Prostate gland (tissue), 2 donors: ENCODE results near the gene TRPC4. TPM values are rescaled to one million over a fixed set of nuclear protein-coding genes. Genes with fewer than 3 reads are reported as not detected.
A peak's percentile ranks its signal among the peaks of the same experiment; 100 is the strongest.

Experiments used
- DNase-seq: peaks from one replicate; pipeline ENCODE4 v3.0.0-alpha.2; 2019; ENCODE audit warnings: low spot score
- H3K27ac ChIP-seq, 2 donors: fragments of 200-600 bp; sonication (generic); 2 replicates each; pipeline ENCODE4 v1.5.1; 2017 to 2019
- H3K27me3 ChIP-seq: fragments of 200-600 bp; sonication (generic); replicated peaks from 2 replicates; pipeline ENCODE4 v1.5.1; 2019; ENCODE audit not compliant: insufficient read depth
- H3K36me3 ChIP-seq, 2 donors: fragments of 200-600 bp; sonication (generic); 1 replicate in 1 of 2; 2 replicates in 1 of 2; pipeline versions ENCODE4 v1.5.1 to v1.8.1; 2017 to 2019
- H3K4me1 ChIP-seq: fragments of 200-600 bp; sonication (generic); replicated peaks from 2 replicates; pipeline ENCODE4 v1.5.1; 2019
- H3K4me3 ChIP-seq, 2 donors: fragments of 200-600 bp; sonication (generic); 2 replicates each; pipeline ENCODE4 v1.5.1; 2017 to 2019
- H3K9me3 ChIP-seq: fragments of 200-600 bp; sonication (generic); 2 replicates; pipeline ENCODE4 v1.5.1; 2017
- CTCF ChIP-seq, 4 experiments: fragments of 200-600 bp in 2 of 4; fragments of 450-650 bp in 2 of 4; sonication (generic) in 2 of 4; IDR thresholded peaks; 1 replicate in 3 of 4; 2 replicates in 1 of 4; pipeline ENCODE4 v1.5.1; 2016 to 2019; ENCODE audit warnings: antibody characterized with exemption in 4 of 4, mild to moderate bottlenecking in 2 of 4, moderate library complexity in 2 of 4
- POLR2A ChIP-seq: fragments of 450-650 bp; IDR thresholded peaks from one replicate; pipeline ENCODE4 v1.6.1; 2016; ENCODE audit warnings: antibody characterized with exemption, mild to moderate bottlenecking
- POLR2AphosphoS5 ChIP-seq: sonication (generic); formaldehyde crosslinking; IDR thresholded peaks from one replicate; pipeline ENCODE4 v1.6.1; 2017; ENCODE audit warnings: antibody characterized with exemption
- WGBS: methylation state at CpG from one replicate; pipeline ENCODE4 v1.1.5; 2018; 5-methylcytosine and 5-hydroxymethylcytosine counted together
- intact Hi-C: fragments of 100-400 bp; cut with DNase I; formaldehyde crosslinking; loops from one replicate; pipeline ENCODE4 v1.14.2; 2022
- total RNA-seq, 2 donors: library from RNA; depleted of rRNA; stranded (reverse); fragments of >200 nt; gene quantifications; one replicate each; pipeline ENCODE4 v1.1.0, GENCODE V29; 2016

TRPC4 gene
- total RNA-seq, 2 donors from 2014 or later, result 2.4 to 4.0 TPM

- H3K4me1 ChIP-seq, result no peaks in the 10 kb centered on the region
- no peaks in the 10 kb centered on the region for H3K27me3 ChIP-seq
- TF ChIP-seq POLR2A (no peak), POLR2AphosphoS5 (no peak), CTCF (IDR thresholded peaks at IDR 0.05) (no peak)
- intact Hi-C loops, result no loop called here
- H3K36me3 ChIP-seq, result no peaks in the 10 kb centered on the region
- H3K9me3 ChIP-seq, result no peaks in the 10 kb centered on the region
- H3K27ac ChIP-seq, result no peak overlapping the region
- DNase-seq, result no peak
- H3K4me3 ChIP-seq, result no peak overlapping the region
These were observed 160.3 kb downstream of the TRPC4 start for GRCh38 chr13:37709318-37709717.

GRCh38 chr13:37707739-37708500 is 161.7 kb downstream of the TRPC4 start:
- intact Hi-C loops, result no loop called here
- WGBS, result 68% methylated on average over 2 of the region's 2 CpGs
- TF ChIP-seq POLR2A (no peak), CTCF (IDR thresholded peaks at IDR 0.05) (no peak), POLR2AphosphoS5 (no peak)
- no peaks in the 10 kb centered on the region for H3K36me3 ChIP-seq
- no peak for DNase-seq
- no peaks in the 10 kb centered on the region for H3K9me3 ChIP-seq
- no peak overlapping the region for H3K4me3 ChIP-seq
- H3K27ac ChIP-seq, result no peak overlapping the region
- no peaks in the 10 kb centered on the region for H3K27me3 ChIP-seq
- H3K4me1 ChIP-seq, result no peaks in the 10 kb centered on the region

- intact Hi-C loops, result no loop called here
- WGBS, result 96% methylated on average over 2 of the region's 2 CpGs
- no peaks in the 10 kb centered on the region for H3K4me1 ChIP-seq
These were observed 163.5 kb downstream of the TRPC4 start for GRCh38 chr13:37706041-37706440.

GRCh38 chr13:37701972-37702371 is 167.6 kb downstream of the TRPC4 start:
- Histone ChIP-seq H3K4me3 (no peak overlapping the region), H3K27ac (peak overlapping the region in 1 of 2 donors; percentile 56), H3K36me3 (no peaks in the 10 kb centered on the region), H3K9me3 (no peaks in the 10 kb centered on the region), H3K4me1 (no peaks in the 10 kb centered on the region), H3K27me3 (no peaks in the 10 kb centered on the region)
- no peak for DNase-seq
- no peak for TF ChIP-seq CTCF (IDR thresholded peaks at IDR 0.05)
- no peak for TF ChIP-seq POLR2AphosphoS5
- no peak for TF ChIP-seq POLR2A
- WGBS, result 55% methylated on average over 4 of the region's 4 CpGs
- intact Hi-C loops, result no loop called here

More at GRCh38 chr13:37706041-37706440, 163.5 kb downstream of the TRPC4 start:
- H3K27ac ChIP-seq, result no peak overlapping the region
- no peaks in the 10 kb centered on the region for H3K36me3 ChIP-seq
- no peak for DNase-seq
- H3K4me3 ChIP-seq, result no peak overlapping the region
- no peaks in the 10 kb centered on the region for H3K27me3 ChIP-seq
- no peaks in the 10 kb centered on the region for H3K9me3 ChIP-seq
- no peak for TF ChIP-seq POLR2AphosphoS5

GRCh38 chr13:37701306-37701705 is 168.3 kb downstream of the TRPC4 start:
- H3K4me3 ChIP-seq, result no peak overlapping the region
- no peaks in the 10 kb centered on the region for H3K27me3 ChIP-seq
- H3K27ac ChIP-seq, result peak overlapping the region in 1 of 2 donors; percentile 56
- DNase-seq, result no peak
- H3K36me3 ChIP-seq, result no peaks in the 10 kb centered on the region
- 34% methylated on average over 4 of the region's 4 CpGs for WGBS
- H3K9me3 ChIP-seq, result no peaks in the 10 kb centered on the region
- H3K4me1 ChIP-seq, result no peaks in the 10 kb centered on the region
- TF ChIP-seq CTCF (IDR thresholded peaks at IDR 0.05), result no peak
- TF ChIP-seq POLR2A, result no peak
- no peak for TF ChIP-seq POLR2AphosphoS5
- intact Hi-C loops, result no loop called here
